Stimulated activated CD4-positive, alpha-beta T cell treated with anti-CD3 and anti-CD28 coated beads, Interleukin-4, amount 100 ng/mL, for 48 hours (primary cell): ENCODE data around the gene IGF2R.
"Not testable (repeated sequence)": the region's sequence is repeated elsewhere in the genome, so short reads cannot be mapped to it uniquely, and the experiment has no call there.

ENCODE experiments used
- DNase-seq, 2 donors: peaks; one replicate each; pipeline ENCODE4 v3.0.0-alpha.2; 2020; ENCODE audit warnings: low read depth in 2 of 2

The IGF2R gene

GRCh38 chr6:160122744-160123143 lies 153.9 kb downstream of the IGF2R start:
- DNase-seq: no peak

GRCh38 chr6:160124007-160124406 lies 155.1 kb downstream of the IGF2R start:
- DNase-seq: no peak

- DNase-seq: no peak
Measured at GRCh38 chr6:160124605-160125004, 155.7 kb downstream of the IGF2R start.

- DNase-seq: not testable (repeated sequence)
Measured at GRCh38 chr6:160125105-160125504, 156.2 kb downstream of the IGF2R start.

GRCh38 chr6:160127270-160128124 lies 158.6 kb downstream of the IGF2R start:
- DNase-seq: no peak

GRCh38 chr6:160128125-160128683 lies 159.3 kb downstream of the IGF2R start:
- DNase-seq: no peak

GRCh38 chr6:160128879-160129516 lies 160.1 kb downstream of the IGF2R start:
- DNase-seq: no peak

GRCh38 chr6:160129881-160130615 lies 161.2 kb downstream of the IGF2R start:
- DNase-seq: no peak

- no peak for DNase-seq
Measured at GRCh38 chr6:160130729-160131484, 162.0 kb downstream of the IGF2R start.

- no peak for DNase-seq
Measured at GRCh38 chr6:160131636-160132296, 162.9 kb downstream of the IGF2R start.

GRCh38 chr6:160132297-160132637 lies 163.4 kb downstream of the IGF2R start:
- DNase-seq: no peak

GRCh38 chr6:160132776-160133338 lies 164.0 kb downstream of the IGF2R start:
- DNase-seq: no peak

- DNase-seq: no peak
Measured at GRCh38 chr6:160133441-160134336, 164.8 kb downstream of the IGF2R start.

- DNase-seq: peak; percentile 5 to 9
Measured at GRCh38 chr6:160134337-160134751, 165.5 kb downstream of the IGF2R start.

- DNase-seq: no peak
Measured at GRCh38 chr6:160134779-160135547, 166.1 kb downstream of the IGF2R start.

- DNase-seq: no peak
Measured at GRCh38 chr6:160135907-160136655, 167.2 kb downstream of the IGF2R start.

- DNase-seq: no peak
Measured at GRCh38 chr6:160137130-160137988, 168.5 kb downstream of the IGF2R start.
